Heart left ventricle (tissue), 16 donors: ENCODE results near the gene LASP1. TPM values are rescaled to one million over a fixed set of nuclear protein-coding genes. Genes with fewer than 3 reads are reported as not detected.
"Not testable (repeated sequence)": the region's sequence is repeated elsewhere in the genome, so short reads cannot be mapped to it uniquely, and the experiment has no call there.

Experiments used
- ATAC-seq, 4 donors: fragments of 200-7000 bp; cut with Tn5 transposase; one replicate each; pipeline ENCODE4 v1.9.1; 2020 to 2022; ENCODE audit warnings: moderate library complexity in 4 of 4, mild to moderate bottlenecking in 3 of 4, moderate number of reproducible peaks in 1 of 4
- DNase-seq, 5 donors: peaks; one replicate each; pipeline ENCODE4 v3.0.0-alpha.2; 2020
- H3K27ac ChIP-seq, 12 donors: fragments of 200-600 bp; sonication (generic) in 4 of 12; one replicate each; pipeline versions ENCODE4 v1.5.0 to v1.8.0; 2016 to 2022; ENCODE audit warnings: mild to moderate bottlenecking in 2 of 12
- H3K27me3 ChIP-seq, 9 donors: fragments of 200-600 bp; sonication (generic) in 2 of 9; one replicate each; pipeline versions ENCODE4 v1.5.1 to v1.8.0; 2016 to 2022; ENCODE audit warnings: mild to moderate bottlenecking in 3 of 9
- H3K36me3 ChIP-seq, 9 donors: fragments of 200-600 bp; sonication (generic) in 2 of 9; one replicate each; pipeline versions ENCODE4 v1.5.0 to v1.8.0; 2018 to 2022; ENCODE audit warnings: mild to moderate bottlenecking in 2 of 9
- H3K4me1 ChIP-seq, 12 donors: fragments of 200-600 bp; sonication (generic) in 4 of 12; one replicate each; pipeline versions ENCODE4 v1.5.0 to v1.8.0; 2016 to 2022; ENCODE audit warnings: mild to moderate bottlenecking in 3 of 12
- H3K4me3 ChIP-seq, 12 donors: fragments of 200-600 bp; sonication (generic) in 4 of 12; one replicate each; pipeline versions ENCODE4 v1.5.0 to v1.8.0; 2017 to 2022; ENCODE audit warnings: mild to moderate bottlenecking in 9 of 12, moderate library complexity in 4 of 12
- H3K9me3 ChIP-seq, 12 donors: fragments of 200-600 bp; sonication (generic) in 4 of 12; one replicate each; pipeline versions ENCODE4 v1.5.0 to v1.8.0; 2016 to 2022; ENCODE audit warnings: mild to moderate bottlenecking in 1 of 12
- CTCF ChIP-seq, 12 donors: fragments of 200-600 bp; sonication (generic) in 4 of 12; IDR thresholded peaks; one replicate each; pipeline versions ENCODE4 v1.5.0 to v1.8.0; 2018 to 2022; ENCODE audit warnings: antibody characterized with exemption in 12 of 12, mild to moderate bottlenecking in 5 of 12
- POLR2A ChIP-seq, 2 donors: fragments of 450-650 bp; IDR thresholded peaks; one replicate each; pipeline ENCODE4 v1.6.1; 2017; ENCODE audit warnings: antibody characterized with exemption in 2 of 2, mild to moderate bottlenecking in 2 of 2, moderate library complexity in 2 of 2
- WGBS, 4 donors: extraction: QIAGEN DNeasy Blood & Tissue Kit in 2 of 4; methylation state at CpG; one replicate each; pipeline versions ENCODE4 v1.1.5 to v1.1.7; 2013 to 2018; 5-methylcytosine and 5-hydroxymethylcytosine counted together
- intact Hi-C, 10 donors: fragments of 100-400 bp; cut with DNase I; formaldehyde crosslinking; loops; one replicate each; pipeline versions ENCODE4 v1.11.1 to v1.14.2; 2022
- polyA plus RNA-seq, 2 donors: library from polyadenylated mRNA; stranded (reverse); fragments of 200-250 nt; gene quantifications; one replicate each; pipeline ENCODE4 v1.2.3, GENCODE V29; 2013
- total RNA-seq, 9 donors: library from RNA; depleted of rRNA in 2 of 9; stranded (reverse); fragments of >200 nt in 2 of 9; fragmentation: NEBNext Ultra II Directional in 3 of 9; extraction: Animal tissue kit (Norgen Biotek cat#: 25700) in 3 of 9; gene quantifications; one replicate each; pipeline versions ENCODE4 v1.1.0 to v1.2.4, GENCODE V29; 2016 to 2023
- donor health status: ischemic (EF 13 %, LVEDD 7.1; RV severe dilation, severe dysfunction).
- donor health status: healthy with polysubstance abuse.
- donor health status: DM: no; HTN: yes; CAD: no.
- donor health status: DM: no; HTN: no; CAD: no.
- donor health status: ischemic (EF 25% LVEDD 6.9; RV normal size, moderate dysfunction).
- donor health status: ischemic (EF 25% LVEDD 5.7; RV mildly dilated, moderate dysfunction).
- donor health status: healthy.
- donor health status: DM: yes; HTN: yes; CAD: no.
- donor health status: ischemic (EF 35%, LVEDD 5.7; RV mildly dilated, moderate dysfunction).
- donor health status: nonischemic (EF 11% LVEDD 7.7; RV severe dilation, severe dysfunction).
- donor health status: DM: yes; HTN: yes; CAD: no.
- donor health status: PGD.
- donor health status: ischemic (EF 29% LVEDD 5.4; RV normal size, mild dysfunction).
- donor health status: nonischemic (EF 23%, LVEDD 6.1; RV moderate dilation, normal function).

The LASP1 gene
- total and polyA plus RNA-seq, 11 donors = 18.2 to 88.2 (median 26.7) TPM

- TF ChIP-seq CTCF (IDR thresholded peaks at IDR 0.05) (no peak), POLR2A (IDR thresholded peaks at IDR 0.05) (no peak)
- Histone ChIP-seq H3K27me3 (no peaks in the 10 kb centered on the region), H3K4me3 (peak overlapping the region in 8 of 12 donors; percentile 62 to 82 (median 72)), H3K36me3 (peaks cover 0 to 66% (median 63%) of the 10 kb centered on the region in 9 donors), H3K27ac (peak overlapping the region in 1 of 12 donors; percentile 84), H3K9me3 (no peaks in the 10 kb centered on the region), H3K4me1 (peaks cover 9 to 33% (median 26%) of the 10 kb centered on the region in 12 donors)
- 46 to 51% (median 51%) methylated on average over 2 of the region's 2 CpGs for WGBS, 4 donors
- intact Hi-C loops = loop anchor here in 1 of 10 donors (5.0 kb wide), 1 partner anchor 99 kb away; the partner anchor contains the start of gene PSMB3
- ATAC-seq (no peak), DNase-seq (no peak)
Observed at GRCh38 chr17:38851434-38851833, 18.4 kb upstream of the LASP1 start.

GRCh38 chr17:38852771-38853291 lies 17.0 kb upstream of the LASP1 start:
- Histone ChIP-seq H3K36me3 (peaks cover 0 to 52% (median 49%) of the 10 kb centered on the region in 9 donors), H3K4me3 (peak overlapping the region; percentile 48 to 82 (median 70)), H3K4me1 (peaks cover 9 to 33% (median 26%) of the 10 kb centered on the region in 12 donors), H3K9me3 (no peaks in the 10 kb centered on the region), H3K27me3 (no peaks in the 10 kb centered on the region), H3K27ac (peak overlapping the region; percentile 82 to 97 (median 93))
- DNase-seq = no peak
- intact Hi-C loops = loop anchor here in 5 of 10 donors (1.0 to 5.0 kb wide), 4 partner anchors 16 to 101 kb away; partner anchors contain the start of genes CWC25 (in 5 of the 5) and PSMB3 (in 1 of the 5)
- 1 to 2% (median 2%) methylated on average over 19 of the region's 19 CpGs for WGBS, 4 donors
- ATAC-seq = peak in 3 of 4 donors; percentile 2 to 24 (median 5)
- TF ChIP-seq CTCF (IDR thresholded peaks at IDR 0.05) (no peak), POLR2A (IDR thresholded peaks at IDR 0.05) (no peak)

GRCh38 chr17:38853292-38854219 lies 16.3 kb upstream of the LASP1 start, which contains the start of gene RPL23:
Gene RPL23 (minus strand): TSS chr17:38853721. CDS start chr17:38853710, 11 bp downstream.
- H3K9me3 ChIP-seq = no peaks in the 10 kb centered on the region
- H3K27ac ChIP-seq = peak within 1 kb of the TSS; percentile 82 to 97 (median 93)
- peaks cover 9 to 33% (median 26%) of the 10 kb centered on the region in 12 donors for H3K4me1 ChIP-seq
- peaks cover 0 to 45% (median 42%) of the 10 kb centered on the region in 9 donors for H3K36me3 ChIP-seq
- DNase-seq = peak; percentile 93 to 97 (median 96)
- H3K4me3 ChIP-seq = peak within 1 kb of the TSS; percentile 48 to 82 (median 70)
- ATAC-seq = peak; percentile 96 to 98 (median 97)
- WGBS, 4 donors = 0 to 1% (median 0%) methylated on average over 46 to 48 of the region's 48 CpGs
- TF ChIP-seq CTCF (IDR thresholded peaks at IDR 0.05) (no peak), POLR2A (IDR thresholded peaks at IDR 0.05) (peak in 1 of 2 donors; percentile 84)
- intact Hi-C loops = loop anchor here in 5 of 10 donors (1.0 to 5.0 kb wide), 5 partner anchors 16 to 101 kb away; partner anchors contain the start of genes CWC25 (in 5 of the 5) and PSMB3 (in 1 of the 5)
- H3K27me3 ChIP-seq = no peaks in the 10 kb centered on the region

GRCh38 chr17:38855101-38855714 lies 14.7 kb upstream of the LASP1 start:
- not testable (repeated sequence) for ATAC-seq, H3K27me3 ChIP-seq, DNase-seq, H3K4me3 ChIP-seq, H3K9me3 ChIP-seq
- intact Hi-C loops = loop anchor here in 1 of 10 donors (2.0 kb wide), 1 partner anchor 54 kb away; no protein-coding TSS in a partner anchor
- peak overlapping the region in 1 of 12 donors; percentile 93 for H3K27ac ChIP-seq
- H3K4me1 ChIP-seq = peaks cover 9 to 33% (median 26%) of the 10 kb centered on the region in 12 donors
- H3K36me3 ChIP-seq = peaks cover 0 to 28% (median 25%) of the 10 kb centered on the region in 9 donors
- 87 to 93% (median 92%) methylated on average over 28 of the region's 28 CpGs for whole genome bisulfite sequencing, 4 donors
